ENCODE data around the gene KRT6C. TPM values are rescaled to one million over a fixed set of nuclear protein-coding genes. Genes with fewer than 3 reads are reported as not detected.

Gene KRT6C
- total RNA-seq, result not detected

DNA sequence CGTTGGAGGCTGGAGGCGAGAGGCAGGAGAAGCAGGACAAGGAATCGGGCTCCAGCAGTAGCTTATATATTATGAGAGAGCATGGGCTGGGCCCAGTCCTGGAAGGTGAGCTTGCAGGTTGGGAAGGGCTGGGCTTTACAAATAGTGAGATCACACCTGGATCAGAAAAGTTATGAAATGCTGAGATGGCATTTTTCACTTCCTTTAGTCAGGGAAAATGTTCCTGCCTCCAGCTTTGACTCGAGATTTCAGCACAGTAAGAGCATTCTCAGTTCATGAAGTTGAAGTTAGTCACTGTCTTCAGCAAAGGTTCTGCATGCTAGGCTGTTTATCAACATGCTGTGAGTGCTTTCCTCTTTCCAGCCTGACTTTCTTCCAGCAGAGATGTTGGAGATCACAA lies at the start of gene KRT6C:
KRT6C (minus strand) TSS at position 38 of the 400 bp plus-strand sequence. CDS start 68 bp downstream, outside the sequence.
- ATAC-seq (ENCODE audit: low FRiP score) (no peak), DNase-seq (ENCODE audit: low spot score) (no peak)
- TF ChIP-seq, protein P1, sequence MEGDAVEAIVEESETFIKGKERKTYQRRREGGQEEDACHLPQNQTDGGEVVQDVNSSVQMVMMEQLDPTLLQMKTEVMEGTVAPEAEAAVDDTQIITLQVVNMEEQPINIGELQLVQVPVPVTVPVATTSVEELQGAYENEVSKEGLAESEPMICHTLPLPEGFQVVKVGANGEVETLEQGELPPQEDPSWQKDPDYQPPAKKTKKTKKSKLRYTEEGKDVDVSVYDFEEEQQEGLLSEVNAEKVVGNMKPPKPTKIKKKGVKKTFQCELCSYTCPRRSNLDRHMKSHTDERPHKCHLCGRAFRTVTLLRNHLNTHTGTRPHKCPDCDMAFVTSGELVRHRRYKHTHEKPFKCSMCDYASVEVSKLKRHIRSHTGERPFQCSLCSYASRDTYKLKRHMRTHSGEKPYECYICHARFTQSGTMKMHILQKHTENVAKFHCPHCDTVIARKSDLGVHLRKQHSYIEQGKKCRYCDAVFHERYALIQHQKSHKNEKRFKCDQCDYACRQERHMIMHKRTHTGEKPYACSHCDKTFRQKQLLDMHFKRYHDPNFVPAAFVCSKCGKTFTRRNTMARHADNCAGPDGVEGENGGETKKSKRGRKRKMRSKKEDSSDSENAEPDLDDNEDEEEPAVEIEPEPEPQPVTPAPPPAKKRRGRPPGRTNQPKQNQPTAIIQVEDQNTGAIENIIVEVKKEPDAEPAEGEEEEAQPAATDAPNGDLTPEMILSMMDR (IDR thresholded peaks at IDR 0.05), result no peak

DNA sequence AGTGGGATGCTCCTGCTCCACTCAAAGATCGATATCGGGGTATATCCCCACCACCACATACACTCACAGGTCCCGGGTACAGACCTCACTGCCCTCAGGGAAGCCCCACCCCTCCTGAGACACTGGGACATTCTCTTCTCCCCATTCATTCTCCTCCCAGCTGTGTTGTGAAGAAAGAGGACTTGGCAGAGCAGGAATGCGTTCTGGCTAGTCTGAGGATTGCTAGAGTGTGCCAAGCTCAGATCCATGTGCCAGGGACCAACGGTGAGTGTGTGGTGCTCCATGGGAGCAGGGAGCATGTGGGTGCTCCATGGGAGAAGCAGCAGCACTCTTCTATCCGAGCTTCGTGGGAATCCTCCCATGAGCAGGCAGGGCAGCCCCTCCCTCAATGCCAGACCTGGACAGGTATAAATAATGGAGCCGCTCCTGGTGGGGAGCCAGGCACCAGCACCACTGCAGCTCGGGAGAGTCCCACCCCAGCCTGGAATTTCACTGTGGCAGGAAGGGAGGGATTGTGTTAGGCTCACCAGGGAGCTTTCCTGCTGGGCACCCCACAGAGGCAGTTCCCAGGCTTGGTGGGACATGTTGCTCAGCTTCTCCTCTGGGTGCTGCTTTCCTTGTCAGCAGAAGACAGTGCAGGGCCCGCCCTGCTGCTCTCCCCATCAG lies 48.9 kb upstream of the KRT6C start:
- TF ChIP-seq, protein P1 (IDR thresholded peaks at IDR 0.05), result no peak
- no peak for DNase-seq (ENCODE audit: low spot score)
- peak; percentile 73 for ATAC-seq (ENCODE audit: low FRiP score)

DNA sequence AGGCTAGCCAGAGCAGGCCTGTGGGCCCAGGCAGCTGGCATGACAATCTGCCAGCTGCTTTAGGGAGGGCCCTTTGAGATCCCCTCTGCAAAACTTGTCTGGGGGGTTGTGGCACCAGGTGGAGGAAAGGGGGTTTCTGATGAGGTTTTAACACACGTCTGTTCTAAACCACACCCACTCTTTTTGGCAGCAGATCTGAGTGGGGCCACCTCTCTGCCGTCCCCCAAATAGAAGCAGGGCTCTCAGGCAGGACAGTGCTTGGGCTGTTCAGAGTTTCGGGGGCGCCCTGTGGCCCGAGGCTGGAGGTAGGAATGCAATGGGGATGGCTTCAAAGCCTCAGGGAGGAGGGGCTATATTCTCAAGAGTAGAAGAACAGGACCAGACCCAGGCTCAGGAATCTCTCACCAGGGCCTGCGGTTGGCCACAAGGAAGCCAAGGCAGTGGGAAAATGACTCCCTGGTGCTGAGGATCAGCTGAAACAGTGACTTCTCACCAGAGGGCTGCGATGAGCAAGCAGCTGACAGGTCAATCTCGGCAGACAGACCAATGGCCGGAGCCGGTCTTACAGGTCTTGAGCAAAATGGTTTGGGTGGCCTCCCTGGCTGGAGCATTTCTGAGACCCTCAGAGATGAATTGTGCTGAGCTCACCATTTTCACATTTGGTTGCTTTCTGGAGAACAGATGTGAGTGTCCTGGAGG lies 48.1 kb upstream of the KRT6C start:
- TF ChIP-seq, protein P1 (IDR thresholded peaks at IDR 0.05), result no peak
- ATAC-seq (ENCODE audit: low FRiP score), result no peak
- no peak for DNase-seq (ENCODE audit: low spot score)

DNA sequence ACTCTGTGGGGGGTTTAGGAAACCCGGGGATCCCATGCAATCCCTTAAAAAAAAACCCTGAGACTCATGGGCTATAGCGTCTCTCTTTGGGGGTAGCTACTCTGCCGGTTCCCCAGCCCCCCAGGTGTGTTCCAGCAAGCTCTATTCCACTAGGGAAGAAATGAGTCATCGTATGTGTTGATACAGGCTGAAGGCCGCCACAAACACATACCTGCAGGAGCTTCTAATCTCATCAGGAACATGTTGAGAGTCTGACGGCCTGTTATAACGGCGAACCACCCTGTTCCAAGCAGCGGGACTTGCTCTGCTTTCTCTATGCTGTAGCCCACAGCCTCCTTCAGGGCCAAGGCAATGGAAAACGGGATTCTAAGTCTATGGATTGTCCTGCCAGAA lies 47.6 kb upstream of the KRT6C start:
- DNase-seq (ENCODE audit: low spot score) (no peak), ATAC-seq (ENCODE audit: low FRiP score) (no peak)
- TF ChIP-seq, protein P1 (IDR thresholded peaks at IDR 0.05), result no peak

DNA sequence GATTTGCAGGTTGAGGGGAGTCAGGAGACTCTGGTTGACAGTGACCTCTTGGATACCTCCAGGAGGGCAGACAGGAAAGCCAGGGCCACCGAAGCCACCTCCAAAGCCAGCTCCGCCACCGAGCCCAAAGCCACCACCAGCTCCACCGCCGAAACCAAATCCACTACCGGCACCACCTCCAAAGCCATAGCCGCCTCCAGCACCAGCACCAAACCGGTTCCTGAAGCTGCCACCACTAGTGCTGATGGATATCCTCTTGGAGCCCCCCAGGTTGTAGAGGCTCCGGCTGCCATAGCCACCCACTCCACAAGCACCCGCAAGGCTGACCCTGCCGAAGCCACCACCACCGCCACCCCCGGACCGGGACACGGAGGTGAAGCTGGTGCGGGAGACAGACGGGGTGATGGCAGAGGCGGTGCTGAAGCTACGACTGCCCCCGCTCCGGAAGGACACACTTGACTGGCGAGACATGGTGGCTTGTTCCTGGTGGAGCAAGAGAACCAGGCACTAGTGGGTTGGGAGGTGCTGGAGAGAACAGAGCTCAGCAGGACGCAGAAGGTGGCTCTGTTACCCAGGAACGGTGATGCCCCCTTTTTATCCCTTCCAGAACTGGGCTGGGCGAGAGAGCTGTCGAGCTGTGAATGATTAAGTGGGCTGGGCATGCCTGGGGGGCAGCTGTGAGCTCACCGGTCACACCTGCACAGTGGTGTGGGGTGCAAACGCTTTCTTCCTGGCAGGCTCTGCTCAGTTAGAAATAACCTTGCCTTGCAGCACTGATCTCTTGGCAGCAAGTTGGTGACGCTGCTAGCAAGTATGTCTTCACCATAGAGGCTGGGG lies 46.4 kb upstream of the KRT6C start, which contains the start of gene KRT5:
KRT5 (minus strand) TSS at position 569 of the 837 bp plus-strand sequence; CDS start at position 471, 98 bp downstream.
- TF ChIP-seq, protein P1 (IDR thresholded peaks at IDR 0.05), result no peak
- ATAC-seq (ENCODE audit: low FRiP score) (peak; percentile 12), DNase-seq (ENCODE audit: low spot score) (no peak)

DNA sequence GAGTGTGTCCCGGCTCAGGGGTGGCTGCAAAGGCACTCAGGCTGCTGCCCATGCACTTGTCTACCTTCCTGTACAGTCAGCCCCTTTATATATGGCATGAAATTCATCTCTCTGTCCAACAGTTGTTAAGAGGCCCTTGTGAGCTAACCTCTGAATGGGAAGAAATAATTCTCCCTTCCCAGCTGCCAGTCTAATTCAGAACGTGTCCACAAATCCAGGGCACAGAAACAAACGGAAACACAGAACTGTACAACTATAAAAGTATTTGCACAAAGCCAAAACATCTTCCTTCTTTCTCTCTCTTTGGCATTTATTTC lies 45.7 kb upstream of the KRT6C start:
- TF ChIP-seq, protein P1 (IDR thresholded peaks at IDR 0.05), result no peak
- no peak for DNase-seq (ENCODE audit: low spot score)
- no peak for ATAC-seq (ENCODE audit: low FRiP score)
